Nasal cavity respiratory epithelium epithelial cell of viscerocranial mucosa (primary cell): ENCODE data around the gene HOMER1. TPM values are rescaled to one million over a fixed set of nuclear protein-coding genes. Genes with fewer than 3 reads are reported as not detected.

Experiments
- total RNA-seq: library from RNA; depleted of rRNA; stranded (reverse); fragments of >200 nt; gene quantifications from 2 replicates; pipeline ENCODE4 v1.2.3, GENCODE V29; 2014

Gene HOMER1, protein sequence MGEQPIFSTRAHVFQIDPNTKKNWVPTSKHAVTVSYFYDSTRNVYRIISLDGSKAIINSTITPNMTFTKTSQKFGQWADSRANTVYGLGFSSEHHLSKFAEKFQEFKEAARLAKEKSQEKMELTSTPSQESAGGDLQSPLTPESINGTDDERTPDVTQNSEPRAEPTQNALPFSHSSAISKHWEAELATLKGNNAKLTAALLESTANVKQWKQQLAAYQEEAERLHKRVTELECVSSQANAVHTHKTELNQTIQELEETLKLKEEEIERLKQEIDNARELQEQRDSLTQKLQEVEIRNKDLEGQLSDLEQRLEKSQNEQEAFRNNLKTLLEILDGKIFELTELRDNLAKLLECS
- total RNA-seq, result 35.2 and 42.8 TPM in 2 replicates

DNA sequence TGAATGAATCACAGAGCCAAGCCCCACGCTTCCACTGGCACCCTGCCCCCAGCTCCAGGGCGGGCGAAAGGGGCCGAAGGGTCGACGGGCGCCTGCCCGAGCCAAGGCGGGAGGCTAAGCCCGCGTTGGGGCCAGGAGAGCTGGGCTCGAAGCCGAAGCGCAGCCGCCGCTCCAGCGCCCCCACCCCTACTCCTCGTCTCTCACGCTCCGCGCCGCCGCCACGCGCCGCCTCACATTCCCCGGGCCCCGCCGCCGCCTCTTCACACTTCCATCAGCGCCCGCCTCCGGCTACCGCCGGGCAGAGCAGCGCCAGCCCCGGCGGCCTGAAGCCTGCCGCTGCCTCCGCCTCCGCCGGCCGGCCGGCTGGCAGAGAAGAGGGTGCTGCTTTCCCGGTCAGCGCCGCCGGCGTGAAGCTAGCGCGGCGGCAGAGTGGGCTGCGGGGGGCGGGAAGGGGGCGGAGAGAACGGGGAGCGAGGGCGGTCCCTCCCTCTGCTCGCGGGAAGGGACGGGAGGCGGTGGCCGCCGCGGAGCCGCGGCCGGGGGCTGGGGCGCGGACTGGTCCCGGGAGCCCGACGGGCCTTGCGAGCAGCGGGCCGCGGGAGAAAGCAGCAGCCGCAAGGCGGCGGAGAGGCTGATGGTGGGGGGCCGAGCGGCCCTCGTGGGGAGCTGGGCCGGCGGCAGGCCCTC lies at the start of gene HOMER1:
TSS of gene HOMER1 (minus strand) at position 431 of the 687 bp plus-strand sequence. CDS start 1,360 bp downstream, outside the sequence.

Other genes with a start within 250 kb of the HOMER1 start
- gene TENT2, start 98.3 kb upstream of the HOMER1 start, total RNA-seq, result 33.2 and 48.6 TPM in 2 replicates
- gene CMYA5, start 175.7 kb upstream of the HOMER1 start, total RNA-seq, result 0.34 and 0.85 TPM in 2 replicates